ENCODE results near the gene PROX1.

GRCh38 chr1:213986020-213986924 is 1.5 kb upstream of the PROX1 start:
- TF ChIP-seq, protein P1, sequence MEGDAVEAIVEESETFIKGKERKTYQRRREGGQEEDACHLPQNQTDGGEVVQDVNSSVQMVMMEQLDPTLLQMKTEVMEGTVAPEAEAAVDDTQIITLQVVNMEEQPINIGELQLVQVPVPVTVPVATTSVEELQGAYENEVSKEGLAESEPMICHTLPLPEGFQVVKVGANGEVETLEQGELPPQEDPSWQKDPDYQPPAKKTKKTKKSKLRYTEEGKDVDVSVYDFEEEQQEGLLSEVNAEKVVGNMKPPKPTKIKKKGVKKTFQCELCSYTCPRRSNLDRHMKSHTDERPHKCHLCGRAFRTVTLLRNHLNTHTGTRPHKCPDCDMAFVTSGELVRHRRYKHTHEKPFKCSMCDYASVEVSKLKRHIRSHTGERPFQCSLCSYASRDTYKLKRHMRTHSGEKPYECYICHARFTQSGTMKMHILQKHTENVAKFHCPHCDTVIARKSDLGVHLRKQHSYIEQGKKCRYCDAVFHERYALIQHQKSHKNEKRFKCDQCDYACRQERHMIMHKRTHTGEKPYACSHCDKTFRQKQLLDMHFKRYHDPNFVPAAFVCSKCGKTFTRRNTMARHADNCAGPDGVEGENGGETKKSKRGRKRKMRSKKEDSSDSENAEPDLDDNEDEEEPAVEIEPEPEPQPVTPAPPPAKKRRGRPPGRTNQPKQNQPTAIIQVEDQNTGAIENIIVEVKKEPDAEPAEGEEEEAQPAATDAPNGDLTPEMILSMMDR (conservative IDR thresholded peaks at IDR 0.05): no peak
- TF ChIP-seq EZH2 (IDR thresholded peaks at IDR 0.05; ENCODE audit: low read depth): no peak
